LoVo (cell line): ENCODE results near the gene HOXD11.

Experiments
- DNase-seq: peaks from one replicate; pipeline ENCODE4 v3.0.0-alpha.2; 2016; ENCODE audit warnings: low spot score

The HOXD11 gene

GRCh38 chr2:176120364-176121189 is 13.5 kb downstream of the HOXD11 start:
- no peak for DNase-seq

GRCh38 chr2:176121190-176122051 is 14.3 kb downstream of the HOXD11 start:
- DNase-seq, result no peak

GRCh38 chr2:176122052-176122682 is 15.1 kb downstream of the HOXD11 start:
- DNase-seq, result no peak

- no peak for DNase-seq
Measured at GRCh38 chr2:176122683-176123410, 15.8 kb downstream of the HOXD11 start, which contains the start of gene HOXD9. Gene HOXD9, plus strand, starts transcription at chr2:176122719. Its CDS starts 50 bp downstream, at chr2:176122769.

GRCh38 chr2:176123411-176124109 is 16.5 kb downstream of the HOXD11 start:
- no peak for DNase-seq

GRCh38 chr2:176124110-176124946 is 17.2 kb downstream of the HOXD11 start:
- DNase-seq, result no peak

- no peak for DNase-seq
Measured at GRCh38 chr2:176124947-176125771, 18.1 kb downstream of the HOXD11 start.

- DNase-seq, result no peak
Measured at GRCh38 chr2:176125772-176126054, 18.6 kb downstream of the HOXD11 start.

GRCh38 chr2:176126929-176127773 is 20.1 kb downstream of the HOXD11 start:
- peak; percentile 59 for DNase-seq

GRCh38 chr2:176127774-176128072 is 20.6 kb downstream of the HOXD11 start:
- no peak for DNase-seq

GRCh38 chr2:176128172-176128981 is 21.3 kb downstream of the HOXD11 start:
- DNase-seq, result no peak

- DNase-seq, result peak; percentile 79
Measured at GRCh38 chr2:176128982-176129796, 22.1 kb downstream of the HOXD11 start, which contains the start of gene HOXD8. Gene HOXD8, plus strand, starts transcription at chr2:176129705. Its CDS starts 662 bp downstream, at chr2:176130367.

- peak; percentile 50 for DNase-seq
Measured at GRCh38 chr2:176129813-176130146, 22.7 kb downstream of the HOXD11 start.

- DNase-seq, result peak; percentile 62
Measured at GRCh38 chr2:176130147-176130956, 23.3 kb downstream of the HOXD11 start.

- no peak for DNase-seq
Measured at GRCh38 chr2:176130957-176131847, 24.1 kb downstream of the HOXD11 start.
